Measurements from ENCODE around the gene STMN3.

DNA sequence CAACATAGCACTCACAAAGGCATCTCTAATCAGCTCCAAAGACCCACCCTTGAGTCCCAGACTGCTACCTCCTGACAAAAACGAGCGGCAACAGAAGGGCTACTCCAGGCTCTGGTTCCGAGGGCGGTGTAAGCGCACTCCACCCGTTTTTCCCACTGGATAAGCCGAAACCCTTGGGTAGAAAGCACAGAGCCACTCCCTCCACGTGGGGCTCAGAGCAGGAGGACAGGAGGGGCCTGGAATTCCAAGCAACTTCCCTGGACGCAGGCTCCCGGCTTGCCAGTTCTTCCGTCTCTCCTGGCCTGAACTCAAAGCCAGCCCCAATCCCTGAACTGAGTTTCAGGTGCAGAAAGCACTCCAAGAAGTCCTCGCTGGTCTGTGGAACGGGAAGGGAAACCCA is 33.7 kb downstream of the STMN3 start:
- TF ChIP-seq, protein P1, sequence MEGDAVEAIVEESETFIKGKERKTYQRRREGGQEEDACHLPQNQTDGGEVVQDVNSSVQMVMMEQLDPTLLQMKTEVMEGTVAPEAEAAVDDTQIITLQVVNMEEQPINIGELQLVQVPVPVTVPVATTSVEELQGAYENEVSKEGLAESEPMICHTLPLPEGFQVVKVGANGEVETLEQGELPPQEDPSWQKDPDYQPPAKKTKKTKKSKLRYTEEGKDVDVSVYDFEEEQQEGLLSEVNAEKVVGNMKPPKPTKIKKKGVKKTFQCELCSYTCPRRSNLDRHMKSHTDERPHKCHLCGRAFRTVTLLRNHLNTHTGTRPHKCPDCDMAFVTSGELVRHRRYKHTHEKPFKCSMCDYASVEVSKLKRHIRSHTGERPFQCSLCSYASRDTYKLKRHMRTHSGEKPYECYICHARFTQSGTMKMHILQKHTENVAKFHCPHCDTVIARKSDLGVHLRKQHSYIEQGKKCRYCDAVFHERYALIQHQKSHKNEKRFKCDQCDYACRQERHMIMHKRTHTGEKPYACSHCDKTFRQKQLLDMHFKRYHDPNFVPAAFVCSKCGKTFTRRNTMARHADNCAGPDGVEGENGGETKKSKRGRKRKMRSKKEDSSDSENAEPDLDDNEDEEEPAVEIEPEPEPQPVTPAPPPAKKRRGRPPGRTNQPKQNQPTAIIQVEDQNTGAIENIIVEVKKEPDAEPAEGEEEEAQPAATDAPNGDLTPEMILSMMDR (IDR thresholded peaks at IDR 0.05; ENCODE audit: low read length), result no peak
- no peak for TF ChIP-seq EZH2 (IDR thresholded peaks at IDR 0.05; ENCODE audit: borderline replicate concordance, low read length)
